NT2/D1 (cell line): ENCODE results near the gene URI1.

Experiments used
- DNase-seq: peaks from one replicate; pipeline ENCODE4 v3.0.0-alpha.2; 2011; ENCODE audit warnings: low read depth, low spot score
- H3K27me3 ChIP-seq: 2 replicates; pipeline ENCODE4 v1.6.0; 2011; ENCODE audit warnings: mild to moderate bottlenecking; ENCODE audit not compliant: insufficient read length, insufficient read depth
- H3K36me3 ChIP-seq: 2 replicates; pipeline ENCODE4 v1.6.1; 2011; ENCODE audit warnings: mild to moderate bottlenecking, low read length, mixed read lengths; ENCODE audit not compliant: insufficient read depth, insufficient read length
- H3K4me1 ChIP-seq: 2 replicates; pipeline ENCODE4 v1.5.1; 2011; ENCODE audit not compliant: insufficient read depth, insufficient read length
- H3K4me3 ChIP-seq: 2 replicates; pipeline ENCODE4 v1.5.1; 2011; ENCODE audit warnings: low read depth; ENCODE audit not compliant: insufficient read length
- H3K9ac ChIP-seq: 2 replicates; pipeline ENCODE4 v1.6.0; 2011; ENCODE audit warnings: low read depth; ENCODE audit not compliant: insufficient read length
- H3K9me3 ChIP-seq: 2 replicates; pipeline ENCODE4 v1.5.1; 2011; ENCODE audit warnings: mild to moderate bottlenecking, low read length; ENCODE audit not compliant: insufficient read depth
- SUZ12 ChIP-seq: IDR thresholded peaks from 2 replicates; pipeline ENCODE4 v1.6.1; 2011; ENCODE audit not compliant: insufficient read length, insufficient read depth; ENCODE audit errors: extremely low read depth
- YY1 ChIP-seq: IDR thresholded peaks from 2 replicates; pipeline ENCODE4 v1.6.1; 2011; ENCODE audit not compliant: insufficient read length, insufficient read depth
- ZNF274 ChIP-seq: IDR thresholded peaks from 2 replicates; pipeline ENCODE4 v1.6.1; 2011; ENCODE audit warnings: mild to moderate bottlenecking, low read depth, low read length

Gene URI1

DNA sequence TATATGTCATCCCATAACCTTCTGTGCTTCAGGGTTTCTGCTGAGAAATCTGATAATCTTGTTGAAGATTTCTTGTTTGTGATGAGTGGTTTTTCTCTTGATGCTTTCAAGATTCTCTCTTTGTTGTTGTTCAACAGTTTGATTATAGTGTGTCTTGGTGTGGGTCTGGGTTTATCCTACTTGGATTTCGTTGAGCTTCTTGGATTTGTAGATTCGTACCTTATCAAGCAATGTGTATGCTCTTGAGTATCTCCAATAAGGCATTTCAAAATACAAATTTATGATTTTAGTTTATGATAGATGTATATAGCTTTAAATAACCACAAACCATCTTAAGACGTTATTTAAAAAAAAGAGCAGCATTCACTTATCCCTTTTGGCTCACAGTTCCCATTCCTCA lies 57.5 kb downstream of the URI1 start:
- no peak overlapping the region for H3K4me3 ChIP-seq
- H3K9ac ChIP-seq, result no peak overlapping the region
- no peaks in the 10 kb centered on the region for H3K27me3 ChIP-seq
- H3K4me1 ChIP-seq, result no peaks in the 10 kb centered on the region
- no peaks in the 10 kb centered on the region for H3K9me3 ChIP-seq
- H3K36me3 ChIP-seq, result no peaks in the 10 kb centered on the region
- TF ChIP-seq ZNF274 (no peak), SUZ12 (no peak), YY1 (no peak)
- no peak for DNase-seq

- no peak overlapping the region for H3K9ac ChIP-seq
- DNase-seq, result no peak
- H3K4me3 ChIP-seq, result no peak overlapping the region
- H3K4me1 ChIP-seq, result no peaks in the 10 kb centered on the region
- H3K36me3 ChIP-seq, result peaks cover under 1% of the 10 kb centered on the region
- no peaks in the 10 kb centered on the region for H3K27me3 ChIP-seq
- no peak for TF ChIP-seq SUZ12
- TF ChIP-seq YY1, result no peak
- no peak for TF ChIP-seq ZNF274
- no peaks in the 10 kb centered on the region for H3K9me3 ChIP-seq
These were observed 58.8 kb downstream of the URI1 start for GRCh38 chr19:30000862-30001261.

- no peak for DNase-seq
- Histone ChIP-seq H3K4me3 (no peak overlapping the region), H3K9ac (no peak overlapping the region), H3K27me3 (no peaks in the 10 kb centered on the region), H3K36me3 (peaks cover 3% of the 10 kb centered on the region), H3K4me1 (no peaks in the 10 kb centered on the region), H3K9me3 (no peaks in the 10 kb centered on the region)
- TF ChIP-seq ZNF274 (no peak), YY1 (no peak), SUZ12 (no peak)
These were observed 59.3 kb downstream of the URI1 start for GRCh38 chr19:30001301-30001700.

- no peak for DNase-seq
- H3K36me3 ChIP-seq, result peaks cover 3% of the 10 kb centered on the region
- H3K4me1 ChIP-seq, result no peaks in the 10 kb centered on the region
- H3K4me3 ChIP-seq, result no peak overlapping the region
- TF ChIP-seq ZNF274 (no peak), SUZ12 (no peak), YY1 (no peak)
- no peak overlapping the region for H3K9ac ChIP-seq
- H3K27me3 ChIP-seq, result no peaks in the 10 kb centered on the region
- no peaks in the 10 kb centered on the region for H3K9me3 ChIP-seq
These were observed 59.8 kb downstream of the URI1 start for GRCh38 chr19:30001791-30002190.

DNA sequence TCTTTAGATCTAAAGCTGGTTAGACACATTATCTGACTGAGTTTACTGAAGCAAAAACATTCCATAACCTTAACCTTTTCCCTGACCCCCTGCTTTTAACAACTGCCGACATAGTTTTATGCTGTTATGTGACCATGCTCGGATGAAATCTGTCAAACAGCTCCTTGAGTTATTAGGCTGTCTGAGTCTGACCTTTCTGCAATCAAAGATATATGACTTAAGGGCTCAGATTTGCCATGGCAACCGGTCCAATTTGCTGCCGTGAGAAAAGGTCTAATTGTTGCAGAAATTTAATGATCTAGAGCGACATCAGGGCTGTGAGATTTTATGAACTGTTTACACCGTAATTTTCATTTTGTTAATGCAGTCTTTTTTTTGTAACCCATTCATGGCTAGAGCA lies 61.8 kb downstream of the URI1 start:
- H3K9ac ChIP-seq, result no peak overlapping the region
- no peaks in the 10 kb centered on the region for H3K9me3 ChIP-seq
- H3K4me3 ChIP-seq, result no peak overlapping the region
- DNase-seq, result no peak
- peaks cover 12% of the 10 kb centered on the region for H3K36me3 ChIP-seq
- H3K4me1 ChIP-seq, result no peaks in the 10 kb centered on the region
- H3K27me3 ChIP-seq, result no peaks in the 10 kb centered on the region
- TF ChIP-seq SUZ12 (no peak), YY1 (no peak), ZNF274 (no peak)

DNA sequence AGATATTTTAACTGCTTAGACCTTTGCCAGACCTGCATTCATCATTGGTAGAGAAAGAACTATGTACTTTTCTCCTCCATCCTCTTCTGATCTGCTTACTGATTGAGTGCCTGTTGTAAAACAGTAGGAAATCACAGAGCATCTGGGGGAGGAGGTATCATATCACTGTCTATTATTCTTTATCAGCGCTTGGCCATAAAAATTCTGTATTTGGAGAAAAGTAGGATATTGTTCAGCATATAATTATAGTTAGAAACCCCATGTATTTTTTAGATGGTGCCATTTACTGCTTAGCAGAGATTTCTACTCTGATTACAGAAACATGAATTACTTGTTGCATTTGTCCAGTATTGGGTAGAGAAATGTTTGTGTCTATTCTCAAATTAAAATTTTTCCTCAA lies 62.4 kb downstream of the URI1 start:
- DNase-seq, result no peak
- Histone ChIP-seq H3K4me3 (no peak overlapping the region), H3K27me3 (no peaks in the 10 kb centered on the region), H3K9ac (no peak overlapping the region), H3K36me3 (peaks cover 17% of the 10 kb centered on the region), H3K9me3 (no peaks in the 10 kb centered on the region), H3K4me1 (no peaks in the 10 kb centered on the region)
- TF ChIP-seq SUZ12 (no peak), ZNF274 (no peak), YY1 (no peak)

GRCh38 chr19:30006207-30006606 lies 64.2 kb downstream of the URI1 start:
- TF ChIP-seq SUZ12 (no peak), ZNF274 (no peak), YY1 (no peak)
- H3K4me1 ChIP-seq, result no peaks in the 10 kb centered on the region
- no peak overlapping the region for H3K9ac ChIP-seq
- no peak for DNase-seq
- no peak overlapping the region for H3K4me3 ChIP-seq
- peaks cover 26% of the 10 kb centered on the region for H3K36me3 ChIP-seq
- no peaks in the 10 kb centered on the region for H3K27me3 ChIP-seq
- H3K9me3 ChIP-seq, result no peaks in the 10 kb centered on the region

DNA sequence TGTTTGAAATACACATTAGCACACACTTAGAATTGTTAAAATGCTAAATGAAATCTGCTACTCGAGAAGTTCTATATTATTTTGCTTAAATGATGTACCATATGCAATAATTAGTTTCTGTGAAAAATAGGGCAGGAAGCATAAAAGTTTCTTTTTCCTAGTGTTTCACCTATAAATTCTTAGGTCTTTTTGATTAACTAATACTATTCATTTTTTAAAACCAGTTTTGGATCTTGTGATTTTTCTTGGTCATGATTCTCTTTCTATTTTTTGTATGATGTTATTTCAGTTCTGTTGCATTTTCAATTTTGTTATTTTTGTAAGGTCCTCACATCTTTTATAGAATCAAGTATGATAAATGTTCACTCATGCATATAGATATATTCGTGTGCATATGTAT lies 66.1 kb downstream of the URI1 start:
- Histone ChIP-seq H3K9ac (no peak overlapping the region), H3K36me3 (peaks cover 31% of the 10 kb centered on the region), H3K27me3 (no peaks in the 10 kb centered on the region), H3K9me3 (no peaks in the 10 kb centered on the region), H3K4me3 (no peak overlapping the region), H3K4me1 (no peaks in the 10 kb centered on the region)
- DNase-seq, result no peak
- TF ChIP-seq SUZ12, result no peak
- TF ChIP-seq ZNF274, result no peak
- no peak for TF ChIP-seq YY1
